ENCODE data around the gene TRIM26. TPM values are rescaled to one million over a fixed set of nuclear protein-coding genes. Genes with fewer than 3 reads are reported as not detected.

The TRIM26 gene
- total and polyA plus RNA-seq, 2 of the 13 experiments (the other 11 are each of a cell fraction or from before 2014, with no cell fraction given), result 27.1 to 38.7 TPM

- no peak for TF ChIP-seq TCF12 (IDR thresholded peaks at IDR 0.05)
- no peak for TF ChIP-seq TCF12 (CRISPR knock-in tag; IDR thresholded peaks at IDR 0.05)
- TF ChIP-seq ZNF318 (CRISPR knock-in tag; IDR thresholded peaks at IDR 0.05), result no peak
- TF ChIP-seq ZBTB1 (CRISPR knock-in tag; IDR thresholded peaks at IDR 0.05; ENCODE audit: borderline replicate concordance), result no peak
- no peak for TF ChIP-seq ZBTB21 (CRISPR knock-in tag; IDR thresholded peaks at IDR 0.05)
- TF ChIP-seq GATAD2A (CRISPR knock-in tag; IDR thresholded peaks at IDR 0.05), result no peak; the same call in 1 of the 2 replicates
- no peak for TF ChIP-seq ZNF256 (CRISPR knock-in tag; conservative IDR thresholded peaks at IDR 0.05)
- peak; percentile 19; the same call in 1 of the 2 replicates for TF ChIP-seq NR2C2 (CRISPR knock-in tag; IDR thresholded peaks at IDR 0.05; ENCODE audit: borderline replicate concordance)
- no peak for TF ChIP-seq BRCA1 (CRISPR knock-in tag; IDR thresholded peaks at IDR 0.05)
- no peak for TF ChIP-seq NFAT5 (CRISPR knock-in tag; IDR thresholded peaks at IDR 0.05)
- TF ChIP-seq ZNF747 (CRISPR knock-in tag; IDR thresholded peaks at IDR 0.05; ENCODE audit: borderline replicate concordance), result no peak
- TF ChIP-seq KLF13 (CRISPR knock-in tag; IDR thresholded peaks at IDR 0.05), result no peak
- TF ChIP-seq MXD4 (CRISPR knock-in tag; IDR thresholded peaks at IDR 0.05), result 0 out of 2 replicates have a peak, but pooled peaks have one; percentile 19
- 0 out of 2 replicates have a peak, but pooled peaks have one; percentile 3 for TF ChIP-seq ZNF101 (CRISPR knock-in tag; IDR thresholded peaks at IDR 0.05; ENCODE audit: borderline replicate concordance, low read depth)
- TF ChIP-seq NR2F1 (CRISPR knock-in tag; IDR thresholded peaks at IDR 0.05), result no peak; a peak in 1 of 4 replicates
- no peak for TF ChIP-seq MTA1 (CRISPR knock-in tag; IDR thresholded peaks at IDR 0.05; ENCODE audit: borderline replicate concordance)
- TF ChIP-seq MEIS1 (CRISPR knock-in tag; IDR thresholded peaks at IDR 0.05; ENCODE audit: borderline replicate concordance), result no peak
These were observed 406 bp upstream of the TRIM26 start (continued) for GRCh38 chr6:30213667-30213956.
